Neuronal stem cell (in vitro differentiated cells): Measurements from ENCODE around the gene SSX2IP. TPM values are rescaled to one million over a fixed set of nuclear protein-coding genes. Genes with fewer than 3 reads are reported as not detected.

Experiments used
- DNase-seq: peaks from one replicate; pipeline ENCODE4 v3.0.0-alpha.2; 2013; ENCODE audit warnings: low spot score
- H2AFZ ChIP-seq: one replicate; pipeline ENCODE4 v1.6.1; 2013; ENCODE audit warnings: mild to moderate bottlenecking, low read length, inconsistent platforms
- H2AK5ac ChIP-seq: 2 replicates; pipeline ENCODE4 v1.6.1; 2013; ENCODE audit warnings: low read depth, mild to moderate bottlenecking, inconsistent platforms, low read length, moderate library complexity, mixed read lengths
- H2BK120ac ChIP-seq: 2 replicates; pipeline ENCODE4 v1.6.1; 2013; ENCODE audit warnings: low read depth, mild to moderate bottlenecking, inconsistent platforms, low read length, moderate library complexity, mixed read lengths
- H2BK12ac ChIP-seq: one replicate; pipeline ENCODE4 v1.6.1; 2013; ENCODE audit warnings: low read length, inconsistent platforms
- H2BK15ac ChIP-seq: 2 replicates; pipeline ENCODE4 v1.6.1; 2013; ENCODE audit warnings: mild to moderate bottlenecking, low read length, inconsistent platforms, mixed read lengths
- H2BK5ac ChIP-seq: one replicate; pipeline ENCODE4 v1.6.1; 2013; ENCODE audit warnings: inconsistent platforms, mild to moderate bottlenecking, low read length, moderate library complexity
- H3K14ac ChIP-seq: one replicate; pipeline ENCODE4 v1.6.1; 2013; ENCODE audit warnings: low read length, inconsistent platforms
- H3K18ac ChIP-seq: 2 replicates; pipeline ENCODE4 v1.6.1; 2013; ENCODE audit warnings: low read length, inconsistent platforms
- H3K23ac ChIP-seq: 2 replicates; pipeline ENCODE4 v1.6.1; 2013; ENCODE audit warnings: low read depth, mild to moderate bottlenecking, mixed read lengths, low read length, inconsistent platforms; ENCODE audit not compliant: poor library complexity
- H3K27ac ChIP-seq: replicated peaks from 3 replicates; pipeline ENCODE4 v1.5.1; 2013; ENCODE audit warnings: low read length, inconsistent platforms
- H3K27me3 ChIP-seq, 3 experiments: 2 replicates each; pipeline ENCODE4 v1.6.1; 2013; ENCODE audit warnings: low read length in 3 of 3, mild to moderate bottlenecking in 2 of 3, inconsistent platforms in 1 of 3, low read depth in 1 of 3, mixed read lengths in 1 of 3, moderate library complexity in 1 of 3; ENCODE audit not compliant: control insufficient read depth in 3 of 3, insufficient read depth in 3 of 3
- H3K36me3 ChIP-seq, 2 donors: replicated peaks in 1 of 2; 2 replicates each; pipeline ENCODE4 v1.6.1; 2013; ENCODE audit warnings: low read length in 2 of 2; ENCODE audit not compliant: control insufficient read depth in 2 of 2, insufficient read depth in 2 of 2
- H3K4ac ChIP-seq: 2 replicates; pipeline ENCODE4 v1.6.1; 2013; ENCODE audit warnings: inconsistent platforms, mild to moderate bottlenecking, low read length, moderate library complexity
- H3K4me1 ChIP-seq, 2 donors: 1 replicate in 1 of 2; 2 replicates in 1 of 2; pipeline ENCODE4 v1.6.1; 2013; ENCODE audit warnings: low read length in 2 of 2, low read depth in 1 of 2; ENCODE audit not compliant: control insufficient read depth in 2 of 2, insufficient read depth in 1 of 2
- H3K4me2 ChIP-seq: one replicate; pipeline ENCODE4 v1.6.1; 2013; ENCODE audit warnings: mild to moderate bottlenecking, low read length, inconsistent platforms; ENCODE audit not compliant: insufficient read depth, poor library complexity, severe bottlenecking
- H3K4me3 ChIP-seq, 2 donors: 2 replicates each; pipeline ENCODE4 v1.5.1; 2013; ENCODE audit warnings: low read length in 2 of 2, mild to moderate bottlenecking in 2 of 2, inconsistent platforms in 1 of 2, moderate library complexity in 1 of 2
- H3K79me1 ChIP-seq: one replicate; pipeline ENCODE4 v1.6.1; 2013; ENCODE audit warnings: low read depth, mild to moderate bottlenecking, inconsistent platforms, low read length, moderate library complexity
- H3K9ac ChIP-seq: one replicate; pipeline ENCODE4 v1.6.1; 2013; ENCODE audit warnings: mild to moderate bottlenecking, low read depth, low read length, inconsistent platforms; ENCODE audit not compliant: poor library complexity
- H3K9me3 ChIP-seq, 2 donors: replicated peaks in 1 of 2; 2 replicates each; pipeline versions ENCODE3 to v1.6.1; 2013; ENCODE audit warnings: low read length in 2 of 2, mild to moderate bottlenecking in 2 of 2, inconsistent platforms in 1 of 2, low read depth in 1 of 2, mixed read lengths in 1 of 2, moderate library complexity in 1 of 2; ENCODE audit not compliant: control insufficient read depth in 2 of 2, insufficient read depth in 1 of 2
- H4K8ac ChIP-seq: one replicate; pipeline ENCODE4 v1.6.1; 2013; ENCODE audit warnings: low read depth, mild to moderate bottlenecking, inconsistent platforms, low read length, moderate library complexity
- H4K91ac ChIP-seq: one replicate; pipeline ENCODE4 v1.6.1; 2013; ENCODE audit warnings: low read length, low read depth, mild to moderate bottlenecking, inconsistent platforms; ENCODE audit not compliant: poor library complexity
- WGBS, 2 donors: extraction: QIAGEN DNeasy Blood & Tissue Kit; methylation state at CpG; one replicate each; pipeline ENCODE4 v1.1.7; 2013; ENCODE audit warnings: missing lambda C conversion rate in 2 of 2, mixed read lengths in 1 of 2; ENCODE audit not compliant: insufficient read length in 2 of 2, insufficient replicate concordance in 1 of 2; ENCODE audit errors: extremely low coverage in 2 of 2; 5-methylcytosine and 5-hydroxymethylcytosine counted together
- polyA plus RNA-seq, 2 experiments: library from polyadenylated mRNA; stranded (reverse); fragments of 200-250 nt; gene quantifications; one replicate each; pipeline ENCODE4 v1.2.3, GENCODE V29; 2013

SSX2IP gene
- polyA plus RNA-seq (2013, experiment 1 of 2) = 11.3 TPM
- 11.8 TPM for polyA plus RNA-seq (2013, experiment 2 of 2)

- H2AK5ac ChIP-seq = peak within 1 kb of the TSS; percentile 42
- peak within 1 kb of the TSS; percentile 84 for H2BK5ac ChIP-seq
- H3K23ac ChIP-seq = peak within 1 kb of the TSS; percentile 21
- H3K4ac ChIP-seq = no peak within 1 kb of the TSS
- no peak within 1 kb of the TSS for H3K14ac ChIP-seq
- WGBS, 2 donors = no CpG with 5 or more reads among the region's 68 CpGs
- DNase-seq = peak; percentile 98
- H2AFZ ChIP-seq = peak within 1 kb of the TSS; percentile 98
- H2BK15ac ChIP-seq = no peak within 1 kb of the TSS
- no peaks in the 10 kb centered on the region for H3K36me3 ChIP-seq
- peak within 1 kb of the TSS; percentile 82 for H3K9ac ChIP-seq
- peak within 1 kb of the TSS; percentile 96 for H3K4me2 ChIP-seq
- H3K9me3 ChIP-seq = no peaks in the 10 kb centered on the region
- no peak within 1 kb of the TSS for H4K91ac ChIP-seq
- no peaks in the 10 kb centered on the region for H3K27me3 ChIP-seq
- H3K27ac ChIP-seq = peak within 1 kb of the TSS; percentile 92
- no peak within 1 kb of the TSS for H4K8ac ChIP-seq
- H3K4me3 ChIP-seq = peak within 1 kb of the TSS; percentile 73 to 94
- no peaks in the 10 kb centered on the region for H3K79me1 ChIP-seq
- H2BK120ac ChIP-seq = peak within 1 kb of the TSS; percentile 29
- peaks cover 0 to 4% of the 10 kb centered on the region in 2 donors for H3K4me1 ChIP-seq
- no peak within 1 kb of the TSS for H2BK12ac ChIP-seq
- peak within 1 kb of the TSS; percentile 98 for H3K18ac ChIP-seq
Measured at GRCh38 chr1:84690397-84691121, at the start of gene SSX2IP. TSS of gene SSX2IP (minus strand) at chr1:84690461. CDS start at chr1:84671219, 19,242 bp downstream.

- Histone ChIP-seq H2BK15ac (no peak overlapping the region), H2AFZ (no peak overlapping the region), H3K27me3 (no peaks in the 10 kb centered on the region), H4K91ac (no peak overlapping the region), H3K36me3 (no peaks in the 10 kb centered on the region), H3K9me3 (peaks cover 0 to 1% of the 10 kb centered on the region in 2 donors), H2BK12ac (no peak overlapping the region), H3K27ac (no peak overlapping the region), H3K23ac (no peak overlapping the region), H4K8ac (no peak overlapping the region), H3K4me2 (no peak overlapping the region), H3K79me1 (no peaks in the 10 kb centered on the region), H3K9ac (no peak overlapping the region), H3K14ac (no peak overlapping the region), H3K4ac (no peak overlapping the region), H2BK120ac (no peak overlapping the region), H3K18ac (no peak overlapping the region), H2AK5ac (no peak overlapping the region), H2BK5ac (no peak overlapping the region), H3K4me3 (no peak overlapping the region), H3K4me1 (no peaks in the 10 kb centered on the region)
- no peak for DNase-seq
- no CpG with 5 or more reads among the region's 13 CpGs for WGBS, 2 donors
Measured at GRCh38 chr1:84738237-84738636, 48.0 kb upstream of the SSX2IP start.

DNA sequence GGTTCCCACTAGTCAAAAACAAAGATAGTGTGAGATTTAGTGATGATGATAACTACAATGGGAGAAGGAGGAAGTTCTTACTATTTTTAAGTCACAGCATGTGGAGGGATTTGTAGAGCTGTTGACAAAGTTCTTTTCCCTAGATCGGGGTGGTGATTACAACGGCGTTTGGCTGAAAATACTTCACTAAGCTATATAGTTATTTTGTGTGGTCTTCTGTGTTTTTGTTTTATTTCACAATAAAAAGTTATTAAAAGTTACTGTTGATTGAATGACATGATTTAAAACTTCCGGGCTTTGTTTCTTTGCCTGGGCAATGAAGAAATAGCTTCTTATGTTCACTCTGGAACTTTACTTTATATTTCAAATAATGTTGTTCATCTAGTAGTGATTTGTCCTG lies 47.3 kb upstream of the SSX2IP start:
- H3K23ac ChIP-seq = no peak overlapping the region
- no peak overlapping the region for H2BK15ac ChIP-seq
- no peak overlapping the region for H3K27ac ChIP-seq
- H3K4ac ChIP-seq = no peak overlapping the region
- no peaks in the 10 kb centered on the region for H3K27me3 ChIP-seq
- H2AK5ac ChIP-seq = no peak overlapping the region
- H3K9me3 ChIP-seq = peaks cover 0 to 1% of the 10 kb centered on the region in 2 donors
- no peak overlapping the region for H2BK120ac ChIP-seq
- no peak overlapping the region for H3K14ac ChIP-seq
- H4K91ac ChIP-seq = no peak overlapping the region
- H2BK5ac ChIP-seq = no peak overlapping the region
- no peak overlapping the region for H4K8ac ChIP-seq
- no peak overlapping the region for H2BK12ac ChIP-seq
- H3K79me1 ChIP-seq = no peaks in the 10 kb centered on the region
- no peak for DNase-seq
- no peak overlapping the region for H3K4me2 ChIP-seq
- H2AFZ ChIP-seq = no peak overlapping the region
- no peaks in the 10 kb centered on the region for H3K36me3 ChIP-seq
- H3K9ac ChIP-seq = no peak overlapping the region
- H3K18ac ChIP-seq = no peak overlapping the region
- no peak overlapping the region for H3K4me3 ChIP-seq
- no peaks in the 10 kb centered on the region for H3K4me1 ChIP-seq
- no CpG with 5 or more reads among the region's 4 CpGs for WGBS, 2 donors

DNA sequence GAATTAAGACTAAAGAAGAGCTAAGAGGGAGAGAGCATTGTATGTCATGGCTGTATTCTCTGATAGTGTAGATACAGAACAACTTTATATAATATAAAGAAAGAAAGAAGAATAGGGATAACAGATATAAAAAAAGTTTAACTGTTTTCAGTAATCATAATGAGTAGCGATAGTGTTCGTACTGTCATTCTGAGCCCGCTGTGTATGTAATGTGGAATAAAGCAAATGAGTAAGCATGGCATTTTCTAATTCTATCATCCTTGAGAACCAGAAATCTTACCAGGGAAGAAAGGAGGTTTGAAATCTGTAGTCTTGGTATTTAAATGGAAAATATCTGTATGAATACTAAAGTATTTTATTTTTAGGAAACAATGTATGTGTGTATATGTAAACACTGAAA lies 46.7 kb upstream of the SSX2IP start:
- Histone ChIP-seq H2BK12ac (no peak overlapping the region), H2BK5ac (no peak overlapping the region), H3K4me3 (no peak overlapping the region), H4K91ac (no peak overlapping the region), H4K8ac (no peak overlapping the region), H3K18ac (no peak overlapping the region), H3K23ac (no peak overlapping the region), H3K14ac (no peak overlapping the region), H3K27me3 (no peaks in the 10 kb centered on the region), H3K79me1 (no peaks in the 10 kb centered on the region), H3K9me3 (peaks cover 0 to 1% of the 10 kb centered on the region in 2 donors), H3K4ac (no peak overlapping the region), H2BK120ac (no peak overlapping the region), H2AFZ (no peak overlapping the region), H3K9ac (no peak overlapping the region), H3K4me1 (no peaks in the 10 kb centered on the region), H3K4me2 (no peak overlapping the region), H3K27ac (no peak overlapping the region), H3K36me3 (no peaks in the 10 kb centered on the region), H2BK15ac (no peak overlapping the region), H2AK5ac (no peak overlapping the region)
- no CpG with 5 or more reads among the region's 3 CpGs for WGBS, 2 donors
- DNase-seq = no peak
